Measurements from ENCODE around the gene SLC44A1. TPM values are rescaled to one million over a fixed set of nuclear protein-coding genes. Genes with fewer than 3 reads are reported as not detected.

Gene SLC44A1
- total RNA-seq, 1 donor from 2014 or later: 2.5 TPM

DNA sequence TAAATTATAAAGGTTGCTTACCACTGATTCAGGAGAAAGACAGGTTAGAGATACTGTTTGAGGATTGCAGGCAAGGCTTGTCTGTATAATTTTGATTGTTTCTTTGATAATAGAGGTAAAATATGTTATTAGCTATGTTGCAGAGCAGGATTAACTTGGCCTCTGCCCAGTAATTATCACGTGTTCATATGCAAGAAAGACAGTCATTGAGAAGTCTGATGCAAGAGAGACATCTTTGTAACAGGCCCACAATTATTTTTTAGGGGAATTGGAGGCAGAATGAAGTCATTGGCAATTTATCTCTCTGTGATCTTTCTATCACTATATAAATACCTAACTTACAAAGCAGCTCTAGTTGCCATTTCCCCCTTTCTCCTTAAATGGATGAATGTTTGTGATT is 46.0 kb downstream of the SLC44A1 start:
- Mint-ChIP-seq H3K9me3 (no peaks in the 10 kb centered on the region), H3K4me3 (no peak overlapping the region), H3K27me3 (no peaks in the 10 kb centered on the region), H3K27ac (no peak overlapping the region), H3K36me3 (ENCODE audit: low read depth) (no peaks in the 10 kb centered on the region), H3K4me1 (peaks cover 8% of the 10 kb centered on the region)
- DNase-seq: no peak
- intact Hi-C loops (cut with micrococcal nuclease): no loop called here

DNA sequence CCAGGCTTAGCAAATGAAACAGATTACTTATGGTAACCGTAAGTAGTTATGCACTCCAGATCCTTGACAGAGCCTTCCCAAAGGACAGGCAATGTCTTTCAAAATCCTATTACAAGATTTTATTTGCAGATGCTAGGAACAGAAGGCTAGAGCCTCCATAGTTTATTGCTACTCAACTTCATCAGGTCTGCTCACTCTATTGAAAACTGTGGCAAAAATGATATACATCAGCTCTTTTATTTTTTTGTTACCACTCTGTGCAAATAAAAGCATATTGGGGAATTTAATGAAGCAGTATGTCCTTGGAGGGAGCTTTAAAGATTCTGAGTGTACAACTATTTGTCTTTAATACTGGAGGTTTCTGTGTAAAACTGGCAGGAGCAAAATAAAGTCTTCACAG is 46.5 kb downstream of the SLC44A1 start:
- Mint-ChIP-seq H3K27ac (no peak overlapping the region), H3K4me1 (peaks cover 8% of the 10 kb centered on the region), H3K27me3 (no peaks in the 10 kb centered on the region), H3K4me3 (no peak overlapping the region), H3K36me3 (ENCODE audit: low read depth) (no peaks in the 10 kb centered on the region), H3K9me3 (no peaks in the 10 kb centered on the region)
- no peak for DNase-seq
- intact Hi-C loops (cut with micrococcal nuclease): no loop called here

DNA sequence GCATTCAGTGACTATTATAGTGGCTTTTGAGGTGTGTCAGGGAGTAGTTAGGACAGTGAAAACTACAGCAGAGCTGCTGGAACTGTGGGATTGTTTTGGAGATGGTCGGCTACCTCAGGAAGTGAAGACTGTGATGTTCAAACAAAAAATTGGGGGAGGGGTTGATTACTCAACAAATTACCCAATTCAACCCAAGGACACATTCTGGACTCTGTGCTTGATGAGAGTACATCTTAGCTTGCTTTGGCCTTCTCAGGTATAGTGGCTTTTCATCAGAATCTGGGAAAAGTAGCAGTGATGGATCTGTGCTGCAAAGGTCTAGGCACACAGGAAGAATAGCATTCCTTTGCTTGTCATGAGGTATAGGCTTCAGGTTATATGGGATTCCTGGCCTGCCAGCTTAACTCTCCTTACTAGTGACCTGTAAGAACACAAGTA is 47.0 kb downstream of the SLC44A1 start:
- no peak for DNase-seq
- H3K4me1 Mint-ChIP-seq: peaks cover 8% of the 10 kb centered on the region
- intact Hi-C loops (cut with micrococcal nuclease): no loop called here

DNA sequence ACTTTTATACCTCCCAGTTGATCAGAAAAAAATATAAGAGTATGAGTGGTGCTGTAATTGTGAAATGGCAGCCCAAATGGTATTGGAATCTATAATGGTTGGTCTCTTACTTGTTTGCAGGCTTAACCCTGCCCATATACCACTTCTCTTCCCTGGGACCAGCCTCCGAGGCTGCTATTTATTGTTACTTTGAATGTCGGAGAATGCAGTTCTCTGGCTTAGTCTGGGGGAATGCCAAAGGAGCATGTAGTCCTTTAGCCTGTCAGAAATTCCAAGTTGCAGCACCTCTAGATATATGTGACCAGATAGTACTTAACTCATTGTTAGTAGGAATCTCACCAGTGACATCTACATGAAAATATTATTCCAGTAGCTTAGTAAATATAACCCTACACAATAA is 47.5 kb downstream of the SLC44A1 start:
- Mint-ChIP-seq H3K4me3 (no peak overlapping the region), H3K27me3 (no peaks in the 10 kb centered on the region), H3K4me1 (peaks cover 12% of the 10 kb centered on the region), H3K36me3 (ENCODE audit: low read depth) (no peaks in the 10 kb centered on the region), H3K27ac (no peak overlapping the region), H3K9me3 (no peaks in the 10 kb centered on the region)
- intact Hi-C loops (cut with micrococcal nuclease): no loop called here
- DNase-seq: no peak

More for the DNA sequence above, 47.0 kb downstream of the SLC44A1 start:
- Mint-ChIP-seq H3K9me3 (no peaks in the 10 kb centered on the region), H3K36me3 (ENCODE audit: low read depth) (no peaks in the 10 kb centered on the region), H3K27ac (no peak overlapping the region), H3K27me3 (no peaks in the 10 kb centered on the region), H3K4me3 (no peak overlapping the region)

DNA sequence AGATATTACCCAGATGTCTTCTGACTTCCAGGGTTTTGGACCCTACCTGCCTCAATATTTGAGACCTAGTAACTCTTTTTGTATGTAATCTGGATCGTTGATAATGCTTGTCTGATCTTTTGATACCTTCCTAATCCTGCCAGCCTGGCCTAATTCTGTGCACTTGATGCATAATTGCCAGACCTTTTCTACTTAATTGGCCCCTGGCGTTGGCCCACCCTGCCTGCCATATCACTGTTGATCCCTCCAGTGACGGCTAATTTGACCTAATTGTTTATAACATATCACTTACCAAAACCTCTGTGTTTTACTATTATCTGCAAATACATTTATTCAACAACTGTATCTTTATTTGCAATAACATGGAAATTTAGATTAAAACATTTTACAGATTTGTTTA is 49.0 kb downstream of the SLC44A1 start:
- Mint-ChIP-seq H3K4me1 (peaks cover 14% of the 10 kb centered on the region), H3K9me3 (no peaks in the 10 kb centered on the region), H3K27ac (no peak overlapping the region), H3K27me3 (no peaks in the 10 kb centered on the region), H3K36me3 (ENCODE audit: low read depth) (no peaks in the 10 kb centered on the region), H3K4me3 (no peak overlapping the region)
- DNase-seq: no peak
- intact Hi-C loops (cut with micrococcal nuclease): no loop called here

DNA sequence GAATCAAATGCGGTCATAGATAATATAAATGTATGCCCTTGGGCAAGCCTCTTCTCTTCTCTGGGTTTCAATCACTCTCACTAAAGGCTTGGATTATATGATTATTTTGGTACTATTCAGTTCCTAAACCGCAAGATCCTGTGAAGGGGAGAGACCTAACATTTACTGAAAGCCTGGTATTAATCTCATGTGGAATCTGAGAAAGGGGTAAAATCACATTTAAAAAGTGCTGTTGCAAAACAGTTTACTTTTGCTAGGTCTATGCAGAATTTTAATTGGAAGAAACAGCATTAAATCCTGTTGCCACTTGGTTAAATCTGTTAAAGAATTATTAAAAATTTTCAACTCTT is 50.7 kb downstream of the SLC44A1 start:
- intact Hi-C loops (cut with micrococcal nuclease): loop anchor here (5.0 kb wide), 3 partner anchors 33 to 112 kb away; no protein-coding TSS in a partner anchor
- H3K9me3 Mint-ChIP-seq: no peaks in the 10 kb centered on the region
- H3K4me3 Mint-ChIP-seq: no peak overlapping the region
- H3K36me3 Mint-ChIP-seq (ENCODE audit: low read depth): no peaks in the 10 kb centered on the region
- peaks cover 24% of the 10 kb centered on the region for H3K4me1 Mint-ChIP-seq
- DNase-seq: no peak
- no peaks in the 10 kb centered on the region for H3K27me3 Mint-ChIP-seq
- no peak overlapping the region for H3K27ac Mint-ChIP-seq

DNA sequence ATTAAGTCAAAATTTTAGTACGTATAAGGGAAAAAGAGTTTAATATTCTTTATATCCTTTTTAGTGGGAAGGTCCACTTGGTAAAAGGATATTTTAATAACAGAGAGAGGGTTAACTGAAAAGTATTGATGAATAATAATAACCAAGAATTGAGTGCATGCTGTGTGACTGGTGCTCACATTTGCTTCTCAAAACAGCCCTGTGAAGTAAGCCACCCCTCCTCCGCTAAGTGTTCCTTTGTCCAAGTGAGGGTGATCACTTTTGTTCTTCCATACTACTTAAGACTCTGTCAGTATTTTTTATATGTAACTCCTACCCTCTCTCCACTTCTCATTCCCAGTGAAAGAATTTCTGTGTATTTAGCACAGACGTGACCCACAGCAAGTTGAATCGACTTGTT is 51.5 kb downstream of the SLC44A1 start:
- Mint-ChIP-seq H3K27me3 (no peaks in the 10 kb centered on the region), H3K4me3 (no peak overlapping the region), H3K36me3 (ENCODE audit: low read depth) (no peaks in the 10 kb centered on the region), H3K9me3 (no peaks in the 10 kb centered on the region), H3K27ac (no peak overlapping the region), H3K4me1 (peaks cover 24% of the 10 kb centered on the region)
- DNase-seq: no peak
- intact Hi-C loops (cut with micrococcal nuclease): loop anchor here (5.0 kb wide), 3 partner anchors 34 to 111 kb away; no protein-coding TSS in a partner anchor

DNA sequence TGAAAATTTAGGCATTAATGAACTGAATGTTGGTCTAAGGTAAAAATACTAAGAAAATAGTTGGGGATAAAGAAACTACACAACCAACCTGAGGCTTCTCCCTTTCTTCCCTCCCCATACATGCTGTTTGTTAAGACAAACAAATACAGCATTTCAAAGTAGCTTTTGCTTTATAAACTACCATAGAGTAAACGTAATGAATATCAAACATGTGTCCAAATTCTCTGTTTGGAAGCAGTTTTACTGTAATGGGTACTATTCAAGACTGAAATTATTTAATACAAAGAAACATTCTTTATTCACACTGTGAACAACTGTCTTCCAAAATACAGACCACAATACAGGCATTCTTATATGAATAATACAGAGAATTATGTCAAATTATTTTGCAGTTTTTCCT is 52.0 kb downstream of the SLC44A1 start:
- Mint-ChIP-seq H3K9me3 (no peaks in the 10 kb centered on the region), H3K27ac (no peak overlapping the region), H3K4me1 (peaks cover 24% of the 10 kb centered on the region), H3K4me3 (no peak overlapping the region), H3K27me3 (no peaks in the 10 kb centered on the region), H3K36me3 (ENCODE audit: low read depth) (no peaks in the 10 kb centered on the region)
- intact Hi-C loops (cut with micrococcal nuclease): loop anchor here (5.0 kb wide), 3 partner anchors 34 to 111 kb away; no protein-coding TSS in a partner anchor
- no peak for DNase-seq

DNA sequence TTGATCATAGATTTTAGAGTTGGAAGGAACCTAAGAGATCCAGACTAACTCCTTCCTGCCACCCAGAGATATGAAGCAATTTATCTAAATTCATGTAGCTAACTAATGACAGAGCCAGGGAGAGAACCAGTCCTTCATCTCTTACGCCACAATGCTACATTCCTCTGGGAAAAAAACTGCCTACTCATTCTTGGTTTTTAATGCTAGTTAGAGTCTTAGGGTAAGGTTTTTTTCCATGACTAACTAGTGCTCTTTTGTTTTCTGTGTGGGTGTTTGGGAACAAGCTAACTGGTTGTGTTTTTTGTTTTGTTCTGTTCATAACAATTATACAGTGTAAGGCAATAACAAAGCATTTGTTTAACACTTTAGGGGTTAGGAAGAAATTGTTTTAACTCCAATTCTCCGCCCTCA is 52.4 kb downstream of the SLC44A1 start:
- H3K27ac Mint-ChIP-seq: no peak overlapping the region
- no peaks in the 10 kb centered on the region for H3K9me3 Mint-ChIP-seq
- no peaks in the 10 kb centered on the region for H3K36me3 Mint-ChIP-seq (ENCODE audit: low read depth)

DNA sequence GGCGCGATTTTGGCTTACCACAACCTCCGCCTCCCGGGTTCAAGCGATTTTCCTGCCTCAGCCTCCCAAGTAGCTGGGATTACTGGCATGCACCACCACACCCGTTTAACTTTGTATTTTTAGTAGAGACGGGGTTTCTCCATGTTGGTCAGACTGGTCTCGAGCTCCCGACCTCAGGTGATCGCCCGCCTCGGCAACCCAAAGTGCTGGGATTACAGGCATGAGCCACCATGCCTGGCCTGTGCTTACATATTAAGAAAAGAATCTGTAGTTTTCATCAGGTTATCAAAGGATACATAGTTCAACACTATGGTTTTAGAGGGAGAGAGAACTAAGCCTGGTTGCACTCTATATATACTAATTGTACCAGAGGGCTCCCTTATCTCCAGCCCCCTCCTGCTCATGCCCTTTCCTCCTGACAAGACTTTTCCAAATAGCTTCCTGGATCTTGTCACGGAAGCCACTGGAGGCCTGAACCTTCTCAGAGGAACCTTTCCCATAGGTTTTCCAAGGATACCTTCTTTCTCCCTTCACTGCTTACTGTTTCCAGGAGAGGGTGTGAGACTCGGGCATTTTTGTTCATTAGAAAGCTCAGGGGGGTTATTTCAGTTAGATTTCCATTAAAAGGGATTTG is 53.1 kb downstream of the SLC44A1 start:
- H3K4me1 Mint-ChIP-seq: peaks cover 24% of the 10 kb centered on the region
- H3K27me3 Mint-ChIP-seq: no peaks in the 10 kb centered on the region
- no peak overlapping the region for H3K4me3 Mint-ChIP-seq
- no peaks in the 10 kb centered on the region for H3K9me3 Mint-ChIP-seq
- H3K27ac Mint-ChIP-seq: no peak overlapping the region
- H3K36me3 Mint-ChIP-seq (ENCODE audit: low read depth): no peaks in the 10 kb centered on the region
- intact Hi-C loops (cut with micrococcal nuclease): loop anchor here (2.0 to 5.0 kb wide), 4 partner anchors 35 to 110 kb away; no protein-coding TSS in a partner anchor
- DNase-seq: no peak

More for the DNA sequence above, 52.4 kb downstream of the SLC44A1 start:
- H3K4me1 Mint-ChIP-seq: peaks cover 24% of the 10 kb centered on the region
- H3K27me3 Mint-ChIP-seq: no peaks in the 10 kb centered on the region
- intact Hi-C loops (cut with micrococcal nuclease): loop anchor here (5.0 kb wide), 3 partner anchors 35 to 110 kb away; no protein-coding TSS in a partner anchor
- no peak for DNase-seq
- no peak overlapping the region for H3K4me3 Mint-ChIP-seq

DNA sequence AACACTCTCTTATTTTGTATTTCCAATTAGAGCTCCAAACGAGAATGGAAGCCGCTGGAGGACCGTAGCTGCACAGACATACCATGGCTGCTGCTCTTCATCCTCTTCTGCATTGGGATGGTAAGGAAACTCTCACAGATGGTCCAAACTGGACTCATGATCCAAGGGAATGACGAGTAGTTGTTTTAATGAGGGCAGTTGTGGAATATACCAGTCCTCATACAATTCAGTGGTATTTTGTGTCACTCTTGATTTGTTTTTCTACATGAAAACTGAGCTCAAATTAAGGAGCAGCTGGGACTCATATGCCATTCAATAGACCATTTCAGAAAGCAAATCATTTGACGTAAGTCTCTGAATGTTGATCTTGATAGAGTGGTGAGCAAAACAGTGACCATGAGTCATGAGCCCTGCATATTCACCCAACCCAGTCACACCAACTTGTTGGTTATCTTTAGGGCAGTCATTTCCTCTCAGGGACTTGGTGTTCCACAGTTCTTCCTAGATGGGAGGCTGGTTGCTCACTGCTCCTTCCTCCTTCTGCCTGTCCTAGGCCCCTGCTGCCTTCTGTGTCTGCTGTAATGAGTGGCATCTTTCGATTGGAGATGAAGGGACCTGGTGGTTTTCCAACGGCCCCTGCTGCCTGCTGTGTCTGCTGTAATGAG is 54.9 kb downstream of the SLC44A1 start:
- no peak for DNase-seq
- Mint-ChIP-seq H3K4me3 (no peak overlapping the region), H3K9me3 (no peaks in the 10 kb centered on the region), H3K4me1 (peaks cover 22% of the 10 kb centered on the region), H3K27me3 (peaks cover 1% of the 10 kb centered on the region), H3K27ac (peak overlapping the region; percentile 42), H3K36me3 (ENCODE audit: low read depth) (no peaks in the 10 kb centered on the region)
- intact Hi-C loops (cut with micrococcal nuclease): loop anchor here (2.0 to 5.0 kb wide), 4 partner anchors 37 to 108 kb away; no protein-coding TSS in a partner anchor

DNA sequence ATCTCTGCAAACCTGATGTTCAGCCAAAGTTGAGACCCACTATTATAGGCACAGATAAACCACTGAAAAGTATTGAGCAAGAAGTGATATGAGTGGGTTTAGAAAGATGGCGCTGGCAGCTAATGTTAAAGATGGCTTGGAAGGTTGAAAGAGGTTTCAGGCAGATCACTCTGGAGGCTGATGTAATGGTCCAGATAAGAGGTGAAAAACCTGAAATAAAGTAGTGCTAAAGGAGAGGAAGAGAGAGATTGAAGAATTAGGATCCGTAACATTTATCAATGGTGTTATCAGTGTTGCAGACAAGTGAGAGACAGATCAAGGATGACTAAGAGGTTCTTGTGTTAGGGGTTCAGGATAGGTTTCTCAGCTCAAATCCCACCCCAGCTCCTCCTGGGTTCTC is 58.3 kb downstream of the SLC44A1 start:
- H3K4me3 Mint-ChIP-seq: no peak overlapping the region
- DNase-seq: no peak
- no peak overlapping the region for H3K27ac Mint-ChIP-seq
- intact Hi-C loops (cut with micrococcal nuclease): no loop called here
- H3K4me1 Mint-ChIP-seq: peaks cover 11% of the 10 kb centered on the region
- H3K9me3 Mint-ChIP-seq: no peaks in the 10 kb centered on the region
- H3K36me3 Mint-ChIP-seq (ENCODE audit: low read depth): no peaks in the 10 kb centered on the region
- peaks cover 1% of the 10 kb centered on the region for H3K27me3 Mint-ChIP-seq

DNA sequence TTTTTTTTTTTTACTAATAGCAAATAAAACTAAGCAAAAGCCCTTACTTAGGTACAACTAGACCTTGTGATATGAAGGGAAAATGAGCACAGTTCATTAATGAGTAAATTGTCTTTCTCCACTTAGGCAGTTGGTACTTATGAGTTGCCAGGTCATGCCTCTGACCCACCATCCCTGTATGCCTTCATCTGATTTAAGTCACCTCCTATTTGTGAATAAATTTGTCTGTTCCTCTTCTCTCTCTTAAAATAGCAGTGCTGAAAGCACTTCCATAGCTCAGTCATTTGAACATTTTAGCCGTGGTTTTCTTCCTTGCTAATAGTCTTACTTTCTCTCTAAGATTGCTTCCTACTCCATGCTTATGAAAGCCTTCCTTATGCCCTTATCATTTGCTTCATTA is 61.4 kb downstream of the SLC44A1 start:
- Mint-ChIP-seq H3K9me3 (no peaks in the 10 kb centered on the region), H3K27me3 (peaks cover 1% of the 10 kb centered on the region), H3K4me1 (peaks cover 4% of the 10 kb centered on the region), H3K36me3 (ENCODE audit: low read depth) (no peaks in the 10 kb centered on the region), H3K27ac (no peak overlapping the region), H3K4me3 (no peak overlapping the region)
- intact Hi-C loops (cut with micrococcal nuclease): no loop called here
- DNase-seq: no peak

DNA sequence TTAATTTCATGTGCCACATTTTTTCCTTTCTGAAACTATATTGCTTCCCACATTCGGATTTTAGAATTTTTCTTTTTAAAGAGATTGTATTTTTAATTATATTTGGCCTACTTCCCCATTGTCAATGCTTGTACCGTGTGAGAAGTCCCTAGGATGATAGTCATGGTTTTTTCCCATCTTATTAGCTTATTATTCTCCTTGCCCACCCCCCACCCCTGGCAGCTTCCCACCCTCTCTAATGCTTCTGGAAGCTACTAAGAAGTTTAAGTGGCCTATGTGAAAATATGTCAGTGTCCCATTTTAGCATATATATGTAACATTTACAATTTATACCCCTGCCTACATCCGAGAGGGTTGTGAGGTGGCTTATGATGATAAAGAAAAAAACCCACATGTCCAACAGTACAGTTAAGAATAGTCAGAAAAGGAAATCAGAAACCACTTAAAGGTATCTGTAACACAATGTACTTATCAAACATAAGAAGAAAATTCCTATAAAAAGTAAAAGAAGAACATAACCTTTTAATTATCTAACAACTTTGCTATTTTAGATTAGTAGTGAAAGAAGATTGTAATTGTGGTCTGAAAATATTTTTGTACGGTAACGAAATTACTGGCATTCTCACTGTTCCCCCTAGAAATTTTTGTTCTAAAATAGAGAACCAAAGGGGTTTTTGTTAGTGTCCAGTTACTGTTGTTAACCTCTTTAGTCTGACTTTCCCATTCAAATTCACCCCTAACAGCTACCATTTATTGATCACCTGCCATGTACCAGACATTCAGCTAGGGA is 62.1 kb downstream of the SLC44A1 start:
- Mint-ChIP-seq H3K27me3 (peaks cover 1% of the 10 kb centered on the region), H3K36me3 (ENCODE audit: low read depth) (no peaks in the 10 kb centered on the region), H3K4me3 (no peak overlapping the region), H3K9me3 (no peaks in the 10 kb centered on the region), H3K27ac (no peak overlapping the region), H3K4me1 (peaks cover 4% of the 10 kb centered on the region)
- no peak for DNase-seq
- intact Hi-C loops (cut with micrococcal nuclease): no loop called here
